ENCODE results near the gene POTEB2. TPM values are rescaled to one million over a fixed set of nuclear protein-coding genes. Genes with fewer than 3 reads are reported as not detected.

POTEB2 gene
- not detected in 2 replicates for total RNA-seq

DNA sequence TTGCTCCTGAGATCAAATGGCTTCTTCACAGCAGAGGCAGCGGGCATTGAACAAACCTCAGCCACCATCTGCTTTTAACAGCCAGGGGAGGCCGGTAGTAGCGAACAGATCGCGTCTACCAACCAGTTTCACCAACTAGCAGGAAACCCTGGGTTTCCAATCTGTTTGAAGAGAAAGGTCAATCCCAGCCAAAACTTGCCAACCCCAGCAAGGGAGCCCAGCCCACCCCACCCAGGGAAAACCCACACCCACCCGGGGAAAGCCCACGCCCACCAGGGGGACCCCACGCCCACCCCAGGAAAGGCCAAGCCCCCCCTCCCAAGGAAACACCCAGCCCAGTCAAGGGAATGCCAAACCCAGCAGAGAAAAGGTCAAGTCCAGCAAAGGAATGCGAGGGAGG lies at the start of gene POTEB2:
Gene POTEB2, minus strand, starts transcription at position 101 of the 400 bp plus-strand sequence. Its CDS starts 33 bp downstream, at position 68.

Small RNA genes lying within 50 kb of the gene (small RNA-seq; reads per million reads assigned to genes)
- gene AC012414.2 (not detected), gene MIR3118-2 (not detected), gene RNU6-749P (not detected), gene ZNF519P2 (not detected)

Measured in placental epithelial cell (primary cell).